AG04449 (cell line): ENCODE results near the gene CCER1.

Experiments
- CTCF ChIA-PET: fragments of 350-600 bp; formaldehyde crosslinking; extraction: SDS; loops from one replicate; lab custom pipeline; 2021; ENCODE audit warnings: antibody characterized with exemption; lab: Yijun Ruan, JAX
- POLR2A ChIA-PET: fragments of 400-600, 350-600 bp; formaldehyde crosslinking; extraction: SDS; loops from one replicate; lab custom pipeline; 2020; ENCODE audit warnings: antibody characterized with exemption, inconsistent platforms; lab: Yijun Ruan, JAX
- DNase-seq: peaks from one replicate; pipeline ENCODE4 v3.0.0-alpha.2; 2010; ENCODE audit warnings: low read depth, low spot score
- H3K4me3 ChIP-seq: 2 replicates; pipeline ENCODE4 v1.5.1; 2011; ENCODE audit warnings: low read depth, mild to moderate bottlenecking, control low read depth, low read length
- TF ChIP-seq, protein P1 (sequence below): IDR thresholded peaks from one replicate; pipeline ENCODE4 v1.5.1; 2011; ENCODE audit warnings: mild to moderate bottlenecking, moderate library complexity, low read length, control low read depth, inconsistent platforms; ENCODE audit not compliant: insufficient read depth; ENCODE audit errors: missing control alignments

The CCER1 gene

DNA sequence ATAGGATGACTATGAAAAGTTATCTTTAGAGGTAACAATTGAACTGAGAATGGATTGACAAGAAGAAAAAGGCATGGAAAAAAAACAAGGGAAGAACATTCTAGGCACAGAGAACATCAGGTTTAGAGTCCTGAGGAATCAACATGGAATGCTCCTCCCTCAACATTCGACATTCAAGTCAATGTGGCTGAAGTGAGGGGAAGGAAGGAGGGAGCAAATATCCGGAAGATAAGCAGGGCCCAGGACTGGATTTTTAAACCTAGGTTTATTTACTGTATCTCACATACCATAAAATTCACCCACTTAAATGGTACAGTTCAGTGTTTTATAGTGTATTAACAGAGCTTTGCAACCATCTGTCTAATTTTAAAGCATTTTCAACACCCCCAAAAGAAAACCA, 9.6 kb upstream of the CCER1 start:
- ChIA-PET POLR2A (no interaction called here), CTCF (interaction anchor here (0.6 to 1.0 kb wide), 2 partner anchors 9 to 13 kb away, joined by 3 read pairs; no protein-coding TSS in a partner anchor)
- H3K4me3 ChIP-seq: no peak overlapping the region
- TF ChIP-seq, protein P1, sequence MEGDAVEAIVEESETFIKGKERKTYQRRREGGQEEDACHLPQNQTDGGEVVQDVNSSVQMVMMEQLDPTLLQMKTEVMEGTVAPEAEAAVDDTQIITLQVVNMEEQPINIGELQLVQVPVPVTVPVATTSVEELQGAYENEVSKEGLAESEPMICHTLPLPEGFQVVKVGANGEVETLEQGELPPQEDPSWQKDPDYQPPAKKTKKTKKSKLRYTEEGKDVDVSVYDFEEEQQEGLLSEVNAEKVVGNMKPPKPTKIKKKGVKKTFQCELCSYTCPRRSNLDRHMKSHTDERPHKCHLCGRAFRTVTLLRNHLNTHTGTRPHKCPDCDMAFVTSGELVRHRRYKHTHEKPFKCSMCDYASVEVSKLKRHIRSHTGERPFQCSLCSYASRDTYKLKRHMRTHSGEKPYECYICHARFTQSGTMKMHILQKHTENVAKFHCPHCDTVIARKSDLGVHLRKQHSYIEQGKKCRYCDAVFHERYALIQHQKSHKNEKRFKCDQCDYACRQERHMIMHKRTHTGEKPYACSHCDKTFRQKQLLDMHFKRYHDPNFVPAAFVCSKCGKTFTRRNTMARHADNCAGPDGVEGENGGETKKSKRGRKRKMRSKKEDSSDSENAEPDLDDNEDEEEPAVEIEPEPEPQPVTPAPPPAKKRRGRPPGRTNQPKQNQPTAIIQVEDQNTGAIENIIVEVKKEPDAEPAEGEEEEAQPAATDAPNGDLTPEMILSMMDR: no peak
- DNase-seq: no peak

DNA sequence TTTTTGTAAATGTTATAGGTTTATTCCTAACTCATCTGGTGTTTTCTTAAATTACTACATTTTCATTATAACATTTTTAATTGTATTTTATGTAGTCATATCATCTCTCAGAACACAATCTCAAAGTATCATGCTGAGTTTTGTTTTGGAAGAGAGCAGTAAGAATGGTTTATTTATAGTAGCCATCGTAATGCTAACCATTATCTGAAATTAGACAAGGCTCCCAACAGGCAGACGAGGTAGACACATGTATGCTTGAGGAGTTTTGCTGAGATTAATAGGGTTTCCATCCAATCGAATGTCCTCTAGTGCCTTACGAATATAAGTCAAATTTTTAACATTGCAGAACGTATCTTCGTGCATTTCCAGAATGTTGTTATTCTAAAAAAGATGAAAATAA, 9.0 kb upstream of the CCER1 start:
- H3K4me3 ChIP-seq: no peak overlapping the region
- ChIA-PET POLR2A (no interaction called here), CTCF (interaction anchor here (1.0 to 1.9 kb wide), 2 partner anchors 14 to 389 kb away, joined by 3 to 7 read pairs; no protein-coding TSS in a partner anchor)
- DNase-seq: no peak
- TF ChIP-seq, protein P1: no peak

DNA sequence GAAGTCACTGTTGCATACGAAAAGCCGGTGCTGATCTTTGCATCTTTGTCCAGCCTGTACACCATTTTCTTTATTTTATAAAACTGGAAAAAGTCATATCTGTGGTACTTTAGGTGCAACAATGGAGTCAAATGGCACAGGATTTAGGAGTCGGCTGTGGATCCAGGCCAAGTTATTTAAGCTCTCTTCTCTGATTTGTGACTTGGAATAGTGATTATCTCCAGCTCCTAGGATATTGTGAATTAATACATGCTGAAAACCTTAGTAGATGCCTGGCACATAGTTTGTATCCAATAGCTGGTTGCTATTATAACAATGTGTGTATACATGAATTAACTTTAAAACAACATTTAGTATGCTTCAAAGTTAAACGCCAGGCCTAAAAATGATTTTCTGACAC, 6.2 kb upstream of the CCER1 start:
- ChIA-PET CTCF (interaction anchor here (0.7 to 2.4 kb wide), 13 partner anchors 9 to 1490 kb away, joined by 3 to 9 read pairs (median 4); no protein-coding TSS in a partner anchor), POLR2A (no interaction called here)
- TF ChIP-seq, protein P1: no peak
- no peak overlapping the region for H3K4me3 ChIP-seq
- DNase-seq: no peak

DNA sequence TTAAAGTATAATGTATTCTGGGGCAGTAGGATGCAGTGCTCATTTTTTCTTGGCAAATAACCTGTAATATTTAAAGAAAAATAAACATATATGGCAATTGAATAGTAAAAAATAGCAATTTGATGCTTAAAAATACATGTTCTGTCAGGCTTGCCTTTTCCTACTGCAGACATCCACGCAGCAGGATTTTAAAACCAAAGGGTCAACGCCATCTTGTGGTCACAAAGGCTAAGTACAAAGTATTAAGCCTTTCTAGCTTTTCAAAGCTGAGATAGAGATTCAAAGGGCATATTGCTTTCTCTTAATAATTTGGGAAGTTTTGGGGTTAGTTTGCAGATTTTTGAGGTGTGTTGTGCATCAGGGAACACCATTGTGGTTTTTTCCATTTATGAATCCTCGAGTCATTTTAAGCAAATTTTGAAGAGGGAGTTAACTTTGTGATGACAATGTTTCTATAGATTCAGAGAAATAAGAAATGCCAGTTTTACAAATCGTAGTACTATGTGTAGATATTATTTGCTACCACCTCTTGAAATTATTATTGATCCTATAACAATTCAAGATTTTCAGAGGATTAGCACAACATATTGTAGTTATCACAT, 4.7 kb upstream of the CCER1 start:
- ChIA-PET POLR2A (no interaction called here), CTCF (interaction anchor here (0.8 to 3.2 kb wide), 19 partner anchors 7 to 1172 kb away, joined by 3 to 46 read pairs (median 7); no protein-coding TSS in a partner anchor)
- TF ChIP-seq, protein P1: peak; percentile 55
- DNase-seq: no peak
- H3K4me3 ChIP-seq: no peak overlapping the region

DNA sequence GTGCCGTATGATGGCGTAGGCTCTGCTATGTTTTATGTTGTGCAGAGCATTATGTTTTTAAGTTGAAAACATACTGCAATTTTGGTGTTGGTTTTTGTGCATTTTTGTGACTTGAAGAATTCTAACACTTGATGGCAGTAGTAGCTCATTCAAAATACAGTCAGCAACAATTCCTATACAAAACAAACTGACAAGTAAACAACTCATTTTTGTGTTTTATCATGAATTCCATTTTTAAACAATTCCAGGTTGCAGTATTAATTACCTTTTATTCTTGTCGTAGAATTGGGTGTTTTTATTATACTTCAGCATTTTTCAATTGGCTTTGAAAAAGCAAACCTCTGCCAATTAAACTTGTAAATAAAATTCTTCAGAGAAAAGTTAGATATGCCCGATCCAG, 4.1 kb upstream of the CCER1 start:
- DNase-seq: no peak
- CTCF ChIA-PET: interaction anchor here (0.7 to 3.2 kb wide), 22 partner anchors 8 to 1172 kb away, joined by 3 to 46 read pairs (median 6); no protein-coding TSS in a partner anchor
- no peak overlapping the region for H3K4me3 ChIP-seq
- POLR2A ChIA-PET: no interaction called here
- TF ChIP-seq, protein P1: peak; percentile 3

DNA sequence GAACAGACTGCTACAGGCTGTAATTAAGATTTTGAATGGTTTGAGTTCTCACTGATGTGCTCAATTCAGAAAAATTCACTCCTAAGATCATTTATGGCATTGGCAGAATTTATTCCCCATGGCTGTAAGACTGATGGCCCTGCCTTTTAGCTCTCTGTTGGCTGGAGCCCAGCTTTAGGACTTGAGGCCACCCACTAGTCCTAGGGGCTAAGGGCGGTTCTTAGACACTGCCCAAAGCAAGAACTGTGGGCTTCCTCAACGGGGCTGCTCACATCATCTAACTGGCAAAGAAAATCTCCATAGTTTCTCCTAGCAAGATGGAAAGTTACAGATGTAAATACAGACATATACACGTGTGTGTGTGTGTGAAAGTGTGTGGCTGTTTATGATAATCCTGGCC, 3.4 kb upstream of the CCER1 start:
- no peak for DNase-seq
- H3K4me3 ChIP-seq: no peak overlapping the region
- TF ChIP-seq, protein P1: no peak
- ChIA-PET CTCF (interaction anchor here (0.7 to 3.2 kb wide), 21 partner anchors 8 to 407 kb away, joined by 3 to 46 read pairs (median 6); no protein-coding TSS in a partner anchor), POLR2A (no interaction called here)
